Stimulated activated CD4-positive, alpha-beta T cell treated with anti-CD3 and anti-CD28 coated beads, Interleukin-15, amount 100 ng/mL, for 1 hour (primary cell): ENCODE data around the gene PCDH7.

Experiments used
- DNase-seq, 2 donors: peaks; one replicate each; pipeline ENCODE4 v3.0.0-alpha.2; 2020; ENCODE audit warnings: low read depth in 1 of 2, low spot score in 1 of 2

Gene PCDH7

DNA sequence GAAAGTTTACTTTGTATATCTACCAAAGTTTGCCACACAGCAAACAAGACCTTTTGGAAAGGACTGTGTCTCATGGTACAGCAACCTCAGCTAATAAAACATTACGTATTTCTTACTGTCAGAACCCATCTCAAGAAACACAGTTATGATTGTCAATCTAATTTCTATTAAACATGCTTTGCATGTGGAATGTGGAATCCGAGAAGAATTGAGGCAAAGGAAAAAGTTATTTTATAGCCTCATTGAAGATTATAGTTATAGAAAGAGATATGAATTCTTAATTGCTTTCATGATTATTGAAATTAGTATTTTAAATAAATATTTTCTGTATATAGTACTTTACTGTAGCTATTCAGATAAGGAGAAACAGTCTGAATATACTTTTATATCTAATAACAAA lies 5.4 kb downstream of the PCDH7 start:
- DNase-seq: no peak

DNA sequence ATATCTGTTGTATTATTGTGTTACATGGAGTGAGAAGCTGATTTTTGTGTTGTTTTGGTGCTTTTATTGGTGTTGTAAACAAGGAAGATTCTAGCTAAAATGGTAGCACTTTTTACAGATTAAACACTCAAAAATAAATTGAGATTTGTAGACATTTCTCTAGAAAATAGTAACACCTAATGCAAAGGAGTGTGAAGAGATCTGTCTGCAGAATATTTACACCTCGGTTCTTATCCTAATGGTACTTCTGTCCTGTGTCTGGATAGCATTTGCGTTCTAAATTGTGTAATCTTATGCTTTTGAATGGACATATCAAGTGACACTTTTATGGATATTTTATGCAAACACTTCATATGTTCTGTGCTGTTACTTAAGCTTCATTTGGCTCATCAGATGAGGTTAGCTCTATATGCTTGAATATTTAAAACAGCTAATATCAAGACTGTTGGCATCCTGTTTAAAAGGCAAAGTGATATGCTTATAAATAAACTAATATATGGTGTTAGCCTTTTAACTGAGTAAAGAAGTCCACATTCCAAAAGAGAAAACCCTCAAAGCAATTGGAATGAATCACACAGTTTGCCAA lies 6.0 kb downstream of the PCDH7 start:
- DNase-seq: no peak

DNA sequence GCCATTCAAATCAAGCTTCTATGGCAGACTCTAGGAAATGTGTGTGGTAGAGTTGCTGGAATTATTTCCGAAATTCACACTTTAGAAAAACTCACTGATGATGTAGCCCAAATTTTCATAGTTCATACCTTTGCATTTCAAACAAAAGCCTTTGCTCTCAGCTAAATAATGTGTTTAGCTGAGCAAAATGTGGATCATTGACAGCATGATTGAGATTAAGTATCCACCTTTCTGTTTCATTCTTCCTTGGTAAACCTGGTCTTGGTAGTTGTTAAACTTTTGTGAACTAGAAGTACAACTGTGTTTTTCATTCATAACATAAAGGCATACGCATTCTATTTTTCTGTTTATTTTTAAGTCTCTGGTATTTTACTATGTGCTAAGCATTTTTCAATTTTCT lies 7.2 kb downstream of the PCDH7 start:
- DNase-seq: no peak

DNA sequence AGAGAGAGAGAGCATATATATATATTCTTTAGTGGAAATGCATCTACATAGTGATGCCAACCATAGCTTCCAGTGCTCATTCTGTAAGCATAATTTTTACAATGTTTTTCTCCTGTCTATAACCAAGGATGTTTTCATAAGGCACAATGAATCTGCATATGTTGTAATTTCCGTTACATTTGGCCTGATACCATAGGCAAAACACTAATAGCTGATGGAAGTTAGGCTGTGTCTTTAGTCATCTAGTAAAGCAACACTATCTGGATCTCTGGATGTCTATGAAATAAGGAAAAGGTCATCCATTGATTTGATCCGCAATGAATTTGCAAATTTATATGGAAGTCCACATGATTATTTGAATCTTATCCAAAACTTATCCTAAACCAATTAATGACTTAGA lies 8.1 kb downstream of the PCDH7 start:
- no peak for DNase-seq

DNA sequence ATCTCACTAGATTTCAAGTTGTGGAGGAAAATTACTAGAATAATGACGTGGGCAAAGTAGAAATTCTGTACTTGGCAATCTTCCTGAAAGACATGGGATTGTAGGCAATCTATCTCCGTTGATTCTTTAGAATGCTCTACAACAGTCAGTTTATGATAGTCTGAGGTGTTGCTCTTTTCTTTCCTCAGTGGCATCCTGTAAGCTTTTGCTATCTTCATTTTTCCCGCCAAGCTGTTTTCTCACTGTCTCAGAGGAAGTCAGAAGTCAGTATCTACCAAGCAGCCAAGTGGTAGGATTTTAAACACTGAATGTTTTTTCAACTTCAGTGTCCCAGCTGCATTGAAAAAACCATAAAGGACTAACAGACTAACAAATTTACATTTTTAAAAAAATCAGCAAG lies 23.7 kb downstream of the PCDH7 start:
- no peak for DNase-seq

DNA sequence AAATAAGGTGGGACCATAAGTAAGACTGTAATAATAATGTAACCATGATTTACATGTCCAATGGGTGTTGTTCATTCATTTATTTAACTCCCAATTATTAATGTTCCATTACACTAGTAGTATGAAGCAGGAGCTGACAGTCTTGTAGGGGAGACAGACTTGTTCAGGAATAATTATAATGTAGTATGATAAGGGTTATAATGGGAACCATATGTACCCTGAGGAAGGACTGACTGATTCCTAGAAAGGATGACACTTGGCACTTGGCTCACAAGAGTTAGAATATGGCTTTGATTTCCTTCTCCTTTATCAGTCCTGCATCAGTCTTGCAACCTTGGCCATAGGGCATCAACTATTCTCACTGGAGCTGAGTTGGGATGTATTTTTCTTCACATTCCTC lies 24.2 kb downstream of the PCDH7 start:
- no peak for DNase-seq

DNA sequence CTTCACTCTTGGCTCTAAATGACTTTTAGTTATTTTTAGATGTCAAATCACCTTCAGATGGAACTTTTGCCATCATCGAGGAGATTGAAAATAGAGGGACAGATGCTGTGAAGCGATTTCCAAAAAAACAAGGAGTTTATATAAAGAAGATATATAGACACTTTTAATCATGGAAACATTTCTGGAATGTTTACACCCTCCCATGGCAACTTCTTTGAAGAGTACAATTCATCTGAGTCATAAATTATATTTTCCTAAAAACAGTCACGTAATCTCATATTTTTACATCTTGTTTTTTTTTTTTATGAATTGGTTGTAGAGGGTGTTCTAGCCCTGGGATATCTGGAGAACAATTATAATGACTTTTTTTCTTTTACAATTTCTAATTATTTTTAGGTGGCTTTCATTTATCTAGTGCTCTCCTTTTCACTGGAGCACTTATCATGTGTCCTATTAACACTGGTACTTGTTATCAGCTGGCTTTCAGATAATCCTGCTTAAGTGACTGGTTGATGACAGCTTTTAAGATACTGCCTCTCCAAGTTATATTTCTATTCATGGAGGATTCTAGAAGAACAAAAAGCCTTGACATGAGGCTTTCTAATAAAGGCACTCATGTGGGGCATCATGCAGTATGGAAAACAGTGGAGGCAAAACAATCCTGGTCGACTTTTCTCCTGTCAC lies 24.9 kb downstream of the PCDH7 start:
- DNase-seq: no peak

DNA sequence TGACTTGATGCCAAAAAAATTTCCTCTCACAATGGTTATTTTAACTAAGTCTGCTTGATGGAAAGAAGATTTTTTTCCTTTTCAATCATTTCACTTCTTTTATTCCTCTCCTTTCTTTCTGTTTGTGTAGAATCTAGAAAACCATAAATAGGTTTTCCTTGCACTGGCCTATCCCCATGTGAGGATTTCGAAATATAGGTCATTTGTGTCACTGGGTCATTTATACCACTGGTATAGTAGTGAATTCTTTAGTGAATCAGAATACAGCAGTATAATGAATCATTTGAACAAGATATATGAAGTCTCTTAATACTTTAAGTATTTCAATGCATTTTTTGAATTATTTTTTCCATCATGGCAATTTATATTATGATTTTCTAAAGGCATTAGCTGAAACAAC lies 26.6 kb downstream of the PCDH7 start:
- DNase-seq: no peak

DNA sequence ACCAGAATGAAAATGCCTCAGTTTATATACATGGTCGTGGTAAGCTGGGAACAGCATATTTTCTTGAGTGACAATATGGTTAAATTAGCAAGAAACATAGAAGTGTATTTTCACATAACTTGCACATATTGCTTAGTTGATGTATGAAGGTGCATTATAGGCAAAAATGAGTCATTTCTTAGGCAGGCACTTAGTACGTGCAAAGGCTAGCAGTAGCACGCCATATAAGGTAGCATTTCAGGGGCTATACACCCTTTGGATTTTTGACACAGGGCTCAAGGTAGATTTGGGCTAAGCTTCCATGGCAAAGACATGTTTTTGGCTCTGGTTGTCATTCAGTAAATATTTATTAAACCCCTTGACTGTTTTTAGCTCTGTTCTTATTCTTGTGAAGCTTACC lies 33.1 kb downstream of the PCDH7 start:
- DNase-seq: no peak

DNA sequence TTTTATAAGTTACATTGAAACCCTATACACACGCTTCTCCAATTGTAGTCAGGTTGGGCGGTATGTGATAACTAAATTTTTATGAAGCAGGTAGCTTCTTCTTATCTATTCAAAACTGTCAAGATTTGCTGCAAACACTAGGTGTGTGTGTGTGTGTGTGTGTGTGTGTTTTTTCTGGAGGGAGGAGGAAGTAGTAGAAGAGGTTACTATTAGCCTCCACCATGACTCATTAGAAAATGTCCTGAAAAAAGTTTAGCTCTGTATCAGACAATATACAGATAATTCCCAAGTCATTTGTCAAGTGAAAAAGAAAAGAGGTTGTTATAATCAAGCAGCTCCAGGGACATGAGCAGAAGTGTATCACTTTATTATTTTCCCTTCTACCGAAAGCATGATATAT lies 33.9 kb downstream of the PCDH7 start:
- no peak for DNase-seq

DNA sequence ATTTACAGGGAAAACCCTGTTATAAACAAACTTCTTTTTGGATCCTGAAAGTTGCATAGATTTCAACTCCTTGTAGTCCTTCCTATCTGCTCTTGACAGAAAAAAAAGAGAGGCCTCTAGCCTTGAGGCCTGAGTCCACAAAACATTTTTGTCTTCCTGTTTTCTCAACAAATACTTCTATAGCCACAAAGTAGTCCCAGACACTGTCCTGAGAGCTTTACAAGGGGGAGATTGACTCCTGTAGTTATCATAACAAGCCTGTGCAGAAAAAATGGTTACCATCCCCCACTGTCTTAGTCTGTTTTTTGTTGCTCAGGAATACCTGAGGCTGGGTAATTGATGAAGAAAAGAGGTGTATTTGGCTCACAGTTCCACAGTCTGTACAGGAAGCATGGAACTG lies 35.2 kb downstream of the PCDH7 start:
- no peak for DNase-seq

DNA sequence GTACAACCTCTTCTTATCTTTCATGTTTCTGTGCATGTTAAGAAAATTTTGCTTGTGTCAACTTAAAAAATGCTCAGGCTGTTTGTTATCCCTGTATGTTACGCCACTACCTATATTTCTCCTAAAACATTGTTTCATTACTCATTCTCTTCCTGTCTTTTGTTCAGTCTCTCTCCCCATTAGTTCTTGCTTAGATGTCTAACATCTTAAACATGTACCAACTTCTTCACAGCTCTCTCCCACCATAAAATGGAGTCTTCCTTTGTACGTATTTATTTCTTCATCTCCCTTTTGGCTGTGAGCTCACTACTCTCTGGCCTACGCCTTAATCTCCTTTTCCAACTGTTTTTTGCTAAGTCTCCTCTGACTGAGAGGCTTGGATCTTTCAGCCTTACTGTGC lies 36.4 kb downstream of the PCDH7 start:
- no peak for DNase-seq

DNA sequence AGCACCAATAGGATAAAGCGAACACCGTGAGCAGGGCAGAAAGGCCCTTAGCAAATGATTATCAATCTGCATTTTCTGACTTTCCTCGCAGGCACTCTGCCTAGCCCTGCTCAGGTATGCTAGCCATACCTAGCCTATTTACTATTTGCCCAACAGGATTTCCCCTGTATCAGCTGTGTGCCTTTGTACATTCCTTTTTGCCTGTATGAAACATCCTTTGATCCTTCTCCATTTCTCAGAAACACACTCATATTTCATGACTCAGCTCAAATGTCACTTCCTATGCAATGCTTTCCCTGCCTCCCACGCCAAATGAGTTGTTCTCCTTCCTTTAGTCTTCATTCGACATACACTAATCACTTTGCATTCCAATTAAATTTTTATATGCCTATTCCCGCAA lies 37.2 kb downstream of the PCDH7 start:
- DNase-seq: no peak

DNA sequence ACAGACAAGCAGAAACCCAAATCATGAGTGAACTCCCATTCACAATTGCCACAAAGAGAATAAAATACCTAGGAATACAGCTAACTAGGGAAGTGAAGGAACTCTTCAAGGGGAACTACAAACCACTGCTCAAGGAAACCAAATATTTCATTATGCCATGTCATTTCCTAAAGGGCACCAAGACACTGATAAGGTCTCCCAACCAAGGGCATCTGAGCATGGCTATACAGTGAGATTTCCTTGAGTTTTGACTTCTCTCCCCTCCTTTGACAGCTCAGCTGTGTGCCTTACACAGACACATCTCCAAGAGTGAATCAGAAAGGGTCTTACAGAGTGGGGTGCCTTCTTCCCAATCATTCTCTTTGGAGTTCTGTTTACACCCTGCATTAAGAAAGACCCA lies 40.4 kb downstream of the PCDH7 start:
- no peak for DNase-seq

DNA sequence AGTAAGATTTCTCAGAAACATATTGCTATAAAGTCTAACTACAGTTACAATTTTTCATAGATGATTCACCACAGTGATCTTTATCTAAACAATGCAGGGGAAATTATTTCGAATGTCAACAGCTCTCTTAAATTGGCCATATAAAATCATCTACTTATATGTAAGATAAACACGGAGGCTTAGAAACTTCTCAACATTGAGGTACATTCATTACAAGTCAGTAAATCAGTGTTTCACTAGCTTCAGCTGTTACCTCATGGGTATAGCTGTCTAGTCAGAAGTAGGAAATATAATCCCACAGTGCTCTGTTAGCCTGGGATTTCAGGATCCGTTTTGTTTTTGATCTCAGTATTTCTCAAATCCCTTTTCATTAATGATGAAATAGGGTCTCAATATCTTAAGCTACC lies 43.2 kb downstream of the PCDH7 start:
- DNase-seq: no peak

DNA sequence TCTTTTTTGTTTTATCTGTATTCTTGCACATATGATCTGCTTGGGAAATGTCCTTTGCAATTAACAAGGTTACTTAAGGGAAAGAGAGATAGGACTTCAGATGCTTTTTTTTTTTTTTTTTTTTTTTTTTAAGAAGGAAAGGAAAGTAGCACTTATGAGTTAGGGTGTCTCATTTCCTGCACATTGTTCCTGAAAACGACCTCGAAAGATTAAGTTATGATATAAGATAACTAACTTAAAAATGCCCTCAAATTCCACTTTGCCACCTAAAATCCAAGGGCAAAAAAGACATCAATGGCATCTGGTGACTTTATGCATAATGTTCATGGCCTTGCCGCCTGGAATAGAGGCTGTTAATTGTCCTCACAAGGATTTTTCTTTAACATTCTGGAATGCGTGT lies 44.9 kb downstream of the PCDH7 start:
- no peak for DNase-seq

DNA sequence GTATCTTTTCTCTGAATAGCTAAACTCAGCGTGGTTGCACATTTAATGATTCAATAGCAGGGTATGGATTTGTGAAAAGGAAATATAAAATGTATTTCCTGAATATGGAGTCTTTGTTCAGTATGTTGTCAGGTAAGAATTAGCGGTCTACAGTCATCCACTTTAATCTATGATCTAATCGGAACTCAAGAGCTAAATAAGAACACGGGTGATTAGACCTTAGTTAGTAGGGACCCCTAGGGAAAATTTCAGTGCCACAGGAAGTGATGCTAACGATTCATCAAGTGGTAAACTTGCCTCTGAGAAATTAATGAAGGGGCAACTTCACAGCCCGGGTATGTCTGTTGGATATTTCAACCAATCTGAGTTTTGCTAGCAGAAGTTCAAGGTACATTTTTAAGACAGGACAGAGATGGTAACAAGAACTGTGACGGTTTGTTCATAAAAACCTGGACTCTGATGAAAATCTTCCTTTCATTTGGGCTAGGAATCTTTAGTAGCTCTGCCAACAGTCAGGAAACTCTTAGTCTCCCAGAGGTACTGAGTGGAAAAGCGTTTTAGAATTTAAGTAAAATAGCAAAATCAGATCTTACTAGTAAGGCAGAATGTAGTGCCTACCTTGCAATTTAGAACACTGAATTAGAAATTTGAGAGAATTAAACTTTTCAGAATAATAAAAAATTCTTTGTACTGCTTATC lies 47.1 kb downstream of the PCDH7 start:
- DNase-seq: no peak

DNA sequence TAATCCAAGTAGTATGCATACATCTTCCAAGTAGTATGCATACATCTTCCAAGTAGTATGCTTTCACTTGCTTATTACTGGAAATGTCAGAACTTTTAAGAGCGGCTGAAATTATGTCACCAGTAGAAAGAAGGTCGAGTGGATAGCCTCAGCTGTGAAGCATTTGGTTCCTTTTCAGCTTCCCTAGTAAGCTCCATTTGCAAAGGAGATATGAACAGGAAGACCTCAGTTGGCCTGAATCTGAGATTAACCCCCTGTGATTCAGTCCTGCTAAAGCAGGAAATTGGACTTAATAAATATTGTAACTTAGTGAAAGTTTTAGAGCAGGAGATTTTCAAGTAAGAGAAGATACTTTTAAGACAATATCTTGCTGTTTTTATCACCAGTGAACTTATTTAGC lies 48.1 kb downstream of the PCDH7 start:
- no peak for DNase-seq

DNA sequence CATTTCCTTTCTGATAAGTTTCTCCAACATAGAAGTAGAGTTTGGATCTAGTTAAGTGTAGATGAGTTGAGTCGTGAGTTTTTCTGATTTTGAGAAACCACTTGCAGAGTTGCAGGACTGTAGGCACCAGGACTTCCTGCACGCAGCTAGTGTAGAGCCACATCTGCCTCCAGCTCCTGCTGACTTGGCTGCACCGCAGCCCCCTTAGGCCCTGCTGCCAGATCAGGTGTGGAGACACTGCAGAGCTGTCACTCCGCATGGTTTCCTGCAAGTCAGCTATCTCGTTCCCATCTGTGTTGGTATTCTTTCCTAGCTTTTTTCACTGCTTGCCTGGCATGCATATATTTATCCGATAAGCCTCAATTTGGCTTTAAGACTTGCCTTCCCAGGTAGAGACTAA lies 48.9 kb downstream of the PCDH7 start:
- DNase-seq: no peak

DNA sequence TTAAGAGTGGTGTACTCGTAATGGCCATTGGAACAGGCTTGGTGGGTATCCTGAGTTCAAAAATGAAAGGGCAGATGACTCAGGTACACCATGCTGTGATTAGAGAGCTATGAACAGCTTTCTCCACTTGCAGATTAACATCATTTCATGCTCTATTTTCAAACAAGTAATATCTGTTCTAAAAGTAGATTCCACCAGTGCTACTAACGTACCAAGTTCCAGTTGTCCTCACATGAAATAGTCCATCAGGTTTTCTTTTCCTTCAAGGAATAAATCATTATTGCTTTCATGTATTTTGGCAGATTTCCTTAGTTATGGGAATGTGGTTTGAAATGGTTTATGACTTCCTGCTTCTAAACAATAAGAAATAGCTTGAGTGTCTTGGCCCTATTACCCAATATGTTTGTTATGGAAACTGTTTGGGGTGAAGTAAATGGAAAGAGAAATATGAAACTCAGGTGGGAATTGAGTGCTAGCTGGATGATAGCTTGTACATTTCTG lies 49.9 kb downstream of the PCDH7 start:
- DNase-seq: no peak

DNA sequence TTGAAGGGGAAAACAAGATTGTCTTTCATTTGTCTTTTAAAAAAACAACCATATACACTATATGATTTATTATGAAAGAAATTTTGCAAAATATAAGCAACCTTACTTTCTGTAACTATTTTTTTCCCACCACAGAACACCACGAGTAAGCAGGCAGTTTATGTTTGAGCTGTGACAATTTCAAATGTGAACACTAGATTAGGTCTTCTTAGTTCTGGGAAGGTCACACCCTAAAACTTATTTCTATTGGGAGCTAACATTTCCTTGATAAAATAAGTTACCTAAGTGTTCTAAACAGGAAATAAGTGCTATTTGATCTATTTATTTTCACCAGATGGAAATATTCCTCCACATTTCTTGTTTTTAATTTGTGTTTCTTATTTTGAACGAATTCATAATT lies 50.6 kb downstream of the PCDH7 start:
- DNase-seq: no peak

DNA sequence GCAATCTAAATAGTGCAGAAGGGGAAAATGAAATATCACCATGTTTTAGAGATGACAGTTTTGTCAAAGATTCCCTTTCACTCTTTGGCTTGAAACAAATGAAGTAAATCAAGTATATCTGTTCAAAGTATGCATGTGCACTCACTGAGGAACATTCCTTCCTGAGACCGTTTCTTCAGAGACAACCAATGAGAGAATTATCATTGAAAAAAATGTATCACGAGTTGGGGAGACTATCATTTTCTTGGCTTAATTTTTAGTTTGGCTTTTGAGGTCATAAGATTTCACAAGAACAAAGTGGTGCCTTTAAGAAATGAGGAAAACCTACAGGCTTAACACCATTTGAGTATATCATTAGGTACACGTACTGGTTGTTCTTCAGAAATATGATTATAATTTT lies 56.3 kb downstream of the PCDH7 start:
- no peak for DNase-seq
